SW 1271 (cell line): Measurements from ENCODE around the gene FRA10AC1.
A peak's percentile ranks its signal among the peaks of the same experiment; 100 is the strongest.
"Not testable (repeated sequence)": the region's sequence is repeated elsewhere in the genome, so short reads cannot be mapped to it uniquely, and the experiment has no call there.

Experiments used
- DNase-seq, 2 experiments: peaks; one replicate each; lab custom pipeline; 2025; lab: John Stamatoyannopoulos, UW

FRA10AC1 gene

DNA sequence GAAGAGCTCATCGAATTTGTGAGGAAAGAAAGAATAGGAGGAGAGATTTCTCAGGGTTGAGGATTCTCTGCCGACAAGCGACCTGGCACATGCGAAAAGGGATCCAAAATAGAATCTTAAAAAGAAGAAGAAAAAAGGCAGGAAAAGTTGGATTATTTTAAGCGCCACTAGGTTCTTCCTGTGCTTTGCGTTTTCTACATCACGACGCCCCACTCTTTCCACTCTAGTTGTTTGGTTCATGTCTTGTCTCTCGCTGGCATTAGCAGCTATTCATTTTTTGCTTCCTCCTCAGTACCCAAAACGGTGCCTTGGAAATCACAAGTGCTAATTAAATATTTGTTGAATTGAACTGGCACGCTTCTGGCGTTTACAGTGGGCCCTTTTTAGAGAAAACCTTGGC lies 674 bp upstream of the FRA10AC1 start:
- DNase-seq: no peak

- DNase-seq: no peak
These were observed 554 bp downstream of the FRA10AC1 start for GRCh38 chr10:93701866-93702209.

DNA sequence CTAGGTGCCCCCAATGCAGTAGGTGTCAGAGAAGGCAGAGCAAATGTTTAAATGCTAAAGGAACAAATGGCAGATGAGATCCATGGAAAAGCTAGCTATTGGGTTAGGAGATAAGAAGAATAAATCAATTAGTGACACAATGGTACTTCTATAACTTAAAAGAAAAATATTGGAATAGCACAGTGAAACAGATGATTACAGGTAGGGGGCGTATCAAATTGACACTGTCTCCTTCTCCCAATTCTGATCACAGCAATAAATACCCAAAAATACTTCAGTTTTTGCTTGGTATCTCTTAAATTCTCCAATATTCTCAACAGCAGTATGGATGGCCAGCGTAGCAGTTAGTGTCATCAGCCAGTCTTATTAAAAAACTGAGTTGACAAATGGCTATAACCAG lies 5.2 kb downstream of the FRA10AC1 start:
- no peak for DNase-seq

DNA sequence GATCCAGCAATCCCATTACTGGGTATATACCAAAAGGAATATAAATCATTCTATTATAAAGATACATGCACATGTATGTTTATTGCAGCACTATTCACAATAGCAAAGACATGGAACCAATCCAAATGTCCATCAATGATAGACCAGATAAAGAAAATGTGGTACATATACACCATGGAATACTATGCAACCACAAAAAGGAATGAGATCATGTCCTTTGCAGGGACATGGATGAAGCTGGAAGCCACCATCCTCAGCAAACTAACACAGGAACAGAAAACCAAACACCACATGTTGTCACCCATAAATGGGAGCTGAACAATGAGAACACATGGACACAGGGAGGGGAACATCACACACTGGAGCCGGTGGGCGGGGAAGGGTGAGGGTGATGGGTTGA lies 5.8 kb downstream of the FRA10AC1 start:
- not testable (repeated sequence) for DNase-seq

- no peak for DNase-seq
These were observed 6.7 kb downstream of the FRA10AC1 start for GRCh38 chr10:93695740-93696139.

- DNase-seq: no peak
These were observed 14.7 kb downstream of the FRA10AC1 start for GRCh38 chr10:93687737-93688136.

DNA sequence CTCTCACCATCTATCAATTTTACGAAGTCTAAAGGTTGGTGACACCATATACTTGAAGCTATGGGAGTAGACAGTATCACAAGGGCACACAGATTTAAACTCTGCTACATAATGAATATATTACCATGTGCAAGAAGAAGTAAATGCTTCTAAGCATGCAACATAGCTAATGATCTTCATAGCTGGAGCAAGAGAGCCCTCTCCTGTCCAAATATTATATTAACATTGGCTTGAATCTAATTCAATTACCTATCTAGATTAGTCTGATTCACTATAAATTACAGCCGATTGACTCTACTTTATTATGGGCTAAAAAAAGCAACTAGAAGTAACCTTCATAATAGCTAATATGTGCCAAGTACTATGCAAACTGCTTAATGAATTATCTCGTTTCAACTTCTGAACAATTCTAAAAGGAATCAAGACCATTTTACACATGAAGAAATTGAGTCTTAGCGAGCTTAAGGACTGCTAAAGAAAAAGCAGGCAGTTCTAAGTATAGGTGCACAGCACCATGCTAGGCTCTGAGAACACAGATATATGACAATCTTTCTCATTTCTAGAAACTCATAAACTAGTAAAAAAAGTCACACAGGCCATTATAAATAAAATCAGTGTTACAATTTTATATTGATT lies 21.9 kb downstream of the FRA10AC1 start:
- DNase-seq: peak in 1 of 2 experiments; percentile 38

GRCh38 chr10:93678805-93679587 lies 23.4 kb downstream of the FRA10AC1 start:
- DNase-seq: no peak

DNA sequence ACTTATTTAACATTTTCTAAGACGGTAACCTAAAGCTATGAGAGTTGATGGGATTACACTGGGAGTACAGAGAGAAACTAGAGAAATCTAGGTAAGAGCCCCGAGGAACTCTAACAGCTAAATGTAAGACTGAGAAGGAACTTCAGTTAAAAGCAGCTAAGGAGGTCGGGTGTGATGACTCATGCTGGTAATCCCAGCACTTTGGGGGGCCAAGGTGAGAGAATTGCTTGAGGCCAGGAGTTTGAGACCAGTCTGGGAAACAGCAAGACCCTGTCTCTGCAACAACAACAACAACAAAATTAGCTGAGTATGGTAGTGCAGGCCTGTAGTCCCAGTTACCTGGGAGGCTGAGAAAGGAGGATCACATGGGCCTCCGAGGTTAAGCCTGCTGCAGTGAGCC lies 24.0 kb downstream of the FRA10AC1 start:
- no peak for DNase-seq

DNA sequence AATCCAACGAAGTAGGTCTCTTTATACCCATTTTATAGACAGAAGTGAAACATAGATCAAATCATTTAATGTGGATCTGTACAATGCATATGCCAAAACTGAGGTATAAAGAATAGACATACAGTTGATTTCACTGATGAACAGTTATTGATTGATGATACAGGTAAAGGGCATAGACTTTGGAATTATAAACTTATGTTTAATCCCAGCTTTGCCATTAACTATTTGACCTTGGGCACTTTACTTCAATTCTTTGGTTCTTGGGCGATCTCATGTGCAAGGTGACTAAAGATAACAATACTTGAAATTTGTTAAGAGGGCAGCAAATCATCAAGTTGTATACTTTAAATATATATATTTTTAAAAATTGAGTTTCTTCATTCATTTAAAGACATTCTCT lies 28.6 kb downstream of the FRA10AC1 start:
- no peak for DNase-seq

DNA sequence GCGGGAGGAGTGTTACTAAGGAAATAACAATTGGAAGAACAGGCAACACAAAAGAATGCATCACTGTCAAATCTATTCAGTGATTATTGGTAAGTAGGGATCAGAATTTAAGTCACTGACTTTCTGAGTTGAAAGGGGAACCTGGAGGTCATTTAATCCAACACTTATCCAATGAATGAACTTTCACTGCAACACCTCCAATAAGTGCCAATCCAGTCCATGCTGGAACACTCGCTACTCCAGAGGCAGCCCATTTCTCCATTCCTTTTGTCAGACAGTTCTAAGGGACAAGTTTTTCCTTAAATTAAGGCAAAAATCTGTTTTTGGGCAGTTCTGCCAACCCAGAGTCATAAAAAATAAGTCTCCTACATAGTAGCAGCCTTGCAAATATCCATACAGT lies 29.5 kb downstream of the FRA10AC1 start:
- no peak for DNase-seq

- DNase-seq: no peak
These were observed 30.2 kb downstream of the FRA10AC1 start for GRCh38 chr10:93672022-93672678.

DNA sequence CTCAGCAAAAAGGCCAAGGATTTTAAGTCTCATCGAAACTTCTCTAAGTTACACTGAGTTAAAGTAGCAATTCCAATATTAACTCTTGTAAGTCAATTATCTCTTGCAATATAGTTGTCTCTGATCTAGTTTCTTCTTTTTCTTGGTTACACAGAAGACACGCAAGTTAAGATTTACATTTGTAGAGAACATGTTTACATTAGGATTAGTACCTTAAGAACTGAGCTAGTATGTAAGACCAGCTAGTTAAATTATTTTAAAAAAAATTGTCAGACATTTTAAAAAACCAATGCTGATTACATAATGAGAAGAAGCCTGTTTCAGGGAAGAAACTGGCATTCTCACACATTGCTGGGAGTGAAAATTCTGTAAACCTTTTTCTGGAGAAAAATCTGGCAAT lies 31.4 kb downstream of the FRA10AC1 start:
- no peak for DNase-seq

DNA sequence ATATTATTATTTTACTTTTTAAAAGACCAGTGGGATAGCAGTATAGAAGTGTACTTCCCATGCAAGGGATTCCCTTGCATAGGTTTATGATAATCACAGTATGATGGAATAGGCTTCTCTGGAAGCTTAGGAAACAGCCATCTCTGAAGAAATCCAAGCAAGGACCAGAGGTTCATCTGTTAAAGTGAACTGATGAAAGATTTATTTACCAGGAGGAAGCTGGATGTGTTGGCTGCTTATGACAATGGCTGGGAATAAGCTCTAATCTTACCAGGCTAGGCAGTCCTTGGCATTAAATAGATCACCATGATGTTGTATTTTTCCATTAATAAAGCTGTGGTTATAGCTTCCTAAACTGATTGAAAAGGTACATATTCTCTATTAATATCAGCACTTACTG lies 32.0 kb downstream of the FRA10AC1 start:
- DNase-seq: no peak

- no peak for DNase-seq
These were observed 34.6 kb downstream of the FRA10AC1 start for GRCh38 chr10:93667795-93668194.

- no peak for DNase-seq
These were observed 36.4 kb downstream of the FRA10AC1 start for GRCh38 chr10:93666030-93666429.

DNA sequence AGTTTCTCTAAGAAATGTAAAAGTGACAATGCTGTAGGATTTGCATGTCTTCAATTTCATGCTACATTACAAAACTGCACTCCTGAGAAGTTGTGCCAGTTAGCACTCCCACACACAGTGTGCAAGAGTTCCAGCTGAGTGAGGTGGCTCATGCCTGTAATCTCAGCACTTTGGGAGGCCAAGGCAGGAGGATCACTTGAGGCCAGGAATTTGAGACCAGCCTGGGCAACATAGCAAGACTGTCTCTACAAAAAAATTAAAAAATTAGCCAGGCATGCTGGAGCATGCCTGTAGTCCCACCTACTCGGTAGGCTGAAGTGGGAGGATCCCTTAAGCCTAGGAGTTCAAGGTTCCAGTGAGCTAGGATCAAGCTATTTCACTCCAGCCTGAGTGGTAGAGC lies 44.6 kb downstream of the FRA10AC1 start:
- no peak for DNase-seq

DNA sequence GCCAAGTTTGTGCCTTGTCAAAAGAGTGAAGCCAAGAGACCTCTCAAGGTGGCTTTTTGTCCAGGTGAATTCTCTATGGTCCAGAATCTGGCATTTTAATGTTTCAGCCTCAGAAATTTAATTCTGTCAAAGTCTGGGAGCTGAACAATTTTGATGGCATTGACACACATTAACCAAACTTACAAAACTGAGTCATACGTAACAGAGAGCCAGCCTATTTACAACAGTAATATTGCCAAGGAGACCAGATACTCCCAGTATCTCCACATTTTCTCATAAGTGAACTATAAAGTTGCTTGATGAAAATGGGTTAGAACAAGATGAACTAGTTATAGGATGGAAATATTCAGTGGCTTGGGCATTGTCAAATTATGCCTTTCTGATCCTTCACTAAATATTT lies 46.2 kb downstream of the FRA10AC1 start:
- no peak for DNase-seq

GRCh38 chr10:93654201-93654600 lies 48.2 kb downstream of the FRA10AC1 start:
- no peak for DNase-seq

GRCh38 chr10:93652857-93653256 lies 49.5 kb downstream of the FRA10AC1 start:
- no peak for DNase-seq

DNA sequence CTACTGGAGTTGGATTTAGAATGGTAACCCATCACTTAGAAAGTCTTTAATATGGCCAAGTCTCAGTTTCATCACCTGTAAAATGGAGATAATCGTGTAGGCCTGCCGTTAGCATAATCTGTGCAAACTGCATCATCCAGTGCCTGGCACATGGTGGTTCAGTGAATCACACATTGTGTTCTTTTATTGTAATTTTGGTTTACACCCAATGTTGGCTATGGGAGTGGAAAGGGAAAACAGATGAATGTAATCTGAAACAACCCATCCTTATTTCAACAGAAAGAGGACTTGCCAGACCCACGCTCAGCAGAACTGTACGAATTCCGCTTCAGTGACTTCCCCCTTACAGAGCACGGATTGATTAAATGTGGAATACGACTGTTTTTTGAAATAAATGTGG lies 62.6 kb downstream of the FRA10AC1 start:
- DNase-seq: no peak

DNA sequence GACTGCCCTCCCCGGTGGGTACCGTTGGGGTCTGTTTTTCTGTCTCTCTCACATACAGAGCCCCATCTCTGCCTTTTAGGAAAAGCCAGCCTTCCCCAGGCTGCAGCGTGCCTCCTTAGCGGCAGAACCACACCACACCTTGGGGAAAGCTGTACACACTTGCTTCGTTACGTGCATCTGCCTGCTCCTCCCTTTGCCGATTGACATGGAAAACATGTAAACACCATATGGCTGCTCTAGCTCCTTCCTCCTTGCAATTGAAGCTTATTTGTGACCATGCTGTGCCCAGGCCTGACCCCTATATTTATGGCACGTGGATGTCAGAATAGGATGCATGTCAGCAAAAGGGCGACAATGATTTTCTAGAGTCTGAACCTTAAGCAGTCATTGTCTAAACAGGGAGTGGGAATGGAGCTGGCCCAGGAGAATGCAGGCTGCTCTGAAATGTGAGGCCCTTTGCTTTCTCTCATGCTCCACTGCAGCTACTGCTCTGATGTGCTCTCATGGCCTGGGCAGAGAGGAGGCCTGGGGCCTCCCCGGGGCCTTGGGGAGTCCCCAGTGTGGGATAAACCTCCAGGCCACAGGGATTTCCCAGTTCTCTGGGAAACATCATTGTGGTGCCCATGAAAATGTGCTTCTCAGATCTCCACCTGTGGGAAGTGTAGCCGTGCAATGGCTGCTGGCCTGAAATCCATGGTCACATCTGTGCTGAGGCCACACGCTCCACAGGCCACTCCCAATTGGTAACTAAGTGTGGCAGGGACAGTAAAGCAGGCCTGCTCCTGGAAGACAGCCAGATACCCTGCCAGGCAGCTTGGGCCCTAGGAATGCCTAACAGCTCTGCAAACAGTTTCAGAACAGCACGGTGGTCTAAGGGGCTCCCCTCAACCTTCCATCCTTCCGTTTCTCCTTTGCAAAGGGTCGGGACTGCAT lies 71.5 kb downstream of the FRA10AC1 start:
- no peak for DNase-seq
